Astrocyte of the cerebellum (primary cell): Measurements from ENCODE around the gene IGSF8.
A peak's percentile ranks its signal among the peaks of the same experiment; 100 is the strongest.

ENCODE experiments used
- DNase-seq: peaks from one replicate; pipeline ENCODE4 v3.0.0-alpha.2; 2011; ENCODE audit warnings: low read depth
- H3K4me3 ChIP-seq: 2 replicates; pipeline ENCODE4 v1.5.1; 2011; ENCODE audit warnings: mild to moderate bottlenecking, low read depth, low read length, moderate library complexity
- in situ Hi-C: cut with HindIII; loops from 2 replicates; pipeline ENCODE4 v1.10.0; 2017; ENCODE audit warnings: low sequenced_read_pairs
- TF ChIP-seq, protein P1 (sequence below): IDR thresholded peaks from 2 replicates; pipeline ENCODE4 v1.5.1; 2012; ENCODE audit warnings: low read length, low read depth, moderate library complexity, mild to moderate bottlenecking; ENCODE audit errors: missing control alignments

The IGSF8 gene

DNA sequence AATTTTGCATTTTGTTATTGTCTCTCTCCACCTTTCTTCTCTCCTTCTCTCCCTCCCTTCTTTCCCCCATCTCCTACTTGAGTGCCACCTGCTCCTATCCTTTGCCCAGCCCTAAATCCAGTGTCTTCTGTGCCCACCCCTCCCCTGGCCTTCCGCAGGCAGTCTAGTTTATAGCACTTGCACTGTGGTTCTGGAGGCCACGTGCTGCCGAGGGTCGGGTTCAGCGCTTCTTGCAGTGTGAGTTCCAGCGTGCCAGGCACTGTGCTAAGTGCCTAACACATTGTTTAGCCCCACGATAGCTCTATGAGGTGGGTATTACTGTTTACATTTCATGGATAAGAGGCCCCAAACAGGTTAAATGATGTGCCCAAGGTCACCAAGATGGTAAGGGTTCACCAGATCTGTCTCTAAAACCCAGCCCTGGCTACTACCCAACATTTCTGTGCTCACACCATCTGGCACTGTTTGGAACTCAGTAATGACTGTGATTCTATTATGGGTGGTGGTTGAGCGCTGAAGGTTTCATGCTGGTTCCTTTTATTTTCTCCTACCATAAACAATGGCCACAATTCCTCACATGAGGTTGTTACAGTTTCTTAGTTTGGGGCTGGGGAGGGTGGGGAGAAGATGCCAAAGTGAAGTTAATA lies 38.9 kb upstream of the IGSF8 start:
- peak; percentile 33 for DNase-seq
- in situ Hi-C loops, result no loop called here
- TF ChIP-seq, protein P1, sequence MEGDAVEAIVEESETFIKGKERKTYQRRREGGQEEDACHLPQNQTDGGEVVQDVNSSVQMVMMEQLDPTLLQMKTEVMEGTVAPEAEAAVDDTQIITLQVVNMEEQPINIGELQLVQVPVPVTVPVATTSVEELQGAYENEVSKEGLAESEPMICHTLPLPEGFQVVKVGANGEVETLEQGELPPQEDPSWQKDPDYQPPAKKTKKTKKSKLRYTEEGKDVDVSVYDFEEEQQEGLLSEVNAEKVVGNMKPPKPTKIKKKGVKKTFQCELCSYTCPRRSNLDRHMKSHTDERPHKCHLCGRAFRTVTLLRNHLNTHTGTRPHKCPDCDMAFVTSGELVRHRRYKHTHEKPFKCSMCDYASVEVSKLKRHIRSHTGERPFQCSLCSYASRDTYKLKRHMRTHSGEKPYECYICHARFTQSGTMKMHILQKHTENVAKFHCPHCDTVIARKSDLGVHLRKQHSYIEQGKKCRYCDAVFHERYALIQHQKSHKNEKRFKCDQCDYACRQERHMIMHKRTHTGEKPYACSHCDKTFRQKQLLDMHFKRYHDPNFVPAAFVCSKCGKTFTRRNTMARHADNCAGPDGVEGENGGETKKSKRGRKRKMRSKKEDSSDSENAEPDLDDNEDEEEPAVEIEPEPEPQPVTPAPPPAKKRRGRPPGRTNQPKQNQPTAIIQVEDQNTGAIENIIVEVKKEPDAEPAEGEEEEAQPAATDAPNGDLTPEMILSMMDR, result no peak
- H3K4me3 ChIP-seq, result no peak overlapping the region

- no peak for DNase-seq
- TF ChIP-seq, protein P1, result no peak
- no peak overlapping the region for H3K4me3 ChIP-seq
- in situ Hi-C loops, result no loop called here
Measured at GRCh38 chr1:160136926-160137200, 38.4 kb upstream of the IGSF8 start.

DNA sequence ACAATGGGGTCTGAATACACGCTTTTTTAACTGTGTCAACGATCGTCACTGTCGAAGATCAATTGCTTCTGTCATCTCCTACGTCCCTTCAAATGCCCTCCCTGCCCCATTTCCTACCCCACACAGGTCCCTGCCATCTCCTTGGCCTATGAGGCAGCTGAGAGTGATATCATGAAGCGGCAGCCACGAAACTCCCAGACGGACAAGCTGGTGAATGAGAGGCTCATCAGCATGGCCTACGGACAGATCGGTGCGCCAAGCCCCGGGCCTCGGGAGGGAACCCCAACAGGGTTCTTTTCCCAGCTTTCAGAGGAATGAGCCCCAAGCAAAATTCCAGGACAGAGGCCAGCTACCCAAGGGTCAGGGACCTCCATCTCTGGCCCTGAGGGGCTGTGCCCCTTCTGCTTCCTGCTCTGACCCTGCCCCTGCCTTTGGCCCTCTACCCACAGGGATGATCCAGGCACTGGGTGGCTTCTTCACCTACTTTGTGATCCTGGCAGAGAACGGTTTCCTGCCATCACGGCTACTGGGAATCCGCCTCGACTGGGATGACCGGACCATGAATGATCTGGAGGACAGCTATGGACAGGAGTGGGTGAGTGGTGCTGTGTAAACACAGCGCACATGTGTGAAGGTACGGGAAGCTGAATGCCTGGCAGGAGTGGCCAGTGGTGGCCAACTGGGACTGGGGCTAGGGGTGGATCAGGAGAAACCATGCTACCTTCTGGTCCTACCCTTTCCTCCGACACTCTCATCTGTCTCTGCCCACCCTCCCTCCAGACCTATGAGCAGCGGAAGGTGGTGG lies 37.9 kb upstream of the IGSF8 start:
- DNase-seq, result no peak
- TF ChIP-seq, protein P1, result no peak
- in situ Hi-C loops, result no loop called here
- H3K4me3 ChIP-seq, result no peak overlapping the region

DNA sequence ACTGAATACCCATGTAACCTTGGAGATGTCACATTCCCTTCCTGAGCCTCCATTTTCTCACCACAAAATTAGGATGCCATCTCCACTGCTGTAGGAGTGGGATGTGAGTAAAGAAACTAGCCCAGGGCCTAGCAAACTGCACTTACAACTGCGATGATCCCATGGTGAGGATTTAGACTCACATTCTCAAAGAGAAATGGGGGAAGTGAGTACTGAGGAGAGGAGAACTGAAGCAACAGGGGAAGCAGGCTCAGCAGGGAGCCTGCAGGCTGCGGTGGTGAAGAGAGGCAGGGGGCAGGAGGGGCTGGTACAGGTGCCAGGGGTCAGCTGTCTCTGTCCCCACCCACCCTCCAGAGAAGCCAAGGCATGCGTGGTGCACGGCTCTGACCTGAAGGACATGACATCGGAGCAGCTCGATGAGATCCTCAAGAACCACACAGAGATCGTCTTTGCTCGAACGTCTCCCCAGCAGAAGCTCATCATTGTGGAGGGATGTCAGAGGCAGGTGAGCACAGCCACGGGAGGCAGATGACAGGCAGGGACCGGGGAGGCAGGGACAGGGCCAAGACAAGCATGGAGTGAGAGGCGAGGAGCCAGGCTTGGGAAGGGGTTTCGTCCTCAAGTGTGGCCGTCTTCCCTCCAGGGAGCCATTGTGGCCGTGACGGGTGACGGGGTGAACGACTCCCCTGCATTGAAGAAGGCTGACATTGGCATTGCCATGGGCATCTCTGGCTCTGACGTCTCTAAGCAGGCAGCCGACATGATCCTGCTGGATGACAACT lies 36.6 kb upstream of the IGSF8 start:
- TF ChIP-seq, protein P1, result no peak
- in situ Hi-C loops, result no loop called here
- H3K4me3 ChIP-seq, result no peak overlapping the region
- DNase-seq, result no peak

DNA sequence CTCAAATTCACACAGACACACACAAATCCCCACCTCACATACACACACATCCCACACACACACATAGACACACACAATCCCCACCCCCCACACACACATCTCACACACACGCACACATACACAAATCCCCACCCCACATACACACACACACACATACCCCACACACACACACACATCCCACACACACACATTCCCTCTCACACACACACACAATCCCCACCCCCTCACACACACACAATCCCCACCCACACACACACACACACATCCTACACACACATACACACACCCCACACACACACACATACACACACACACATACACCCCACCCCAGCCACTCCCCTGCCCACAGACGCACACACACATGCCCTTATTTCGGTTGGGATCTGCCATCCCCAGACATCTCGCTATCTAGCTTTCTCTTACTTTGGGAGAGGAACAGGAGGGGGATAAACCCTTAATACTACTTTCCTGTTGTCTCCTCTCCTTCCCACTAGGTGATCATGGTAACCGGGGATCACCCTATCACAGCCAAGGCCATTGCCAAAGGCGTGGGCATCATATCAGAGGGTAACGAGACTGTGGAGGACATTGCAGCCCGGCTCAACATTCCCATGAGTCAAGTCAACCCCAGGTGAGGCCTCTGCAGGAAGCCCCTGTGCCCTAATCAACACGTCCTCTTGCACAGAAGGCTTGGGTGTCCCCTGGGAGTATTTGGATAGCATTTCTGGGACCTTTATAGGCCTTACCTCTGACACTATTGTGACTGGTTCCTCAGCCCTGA lies 35.8 kb upstream of the IGSF8 start:
- TF ChIP-seq, protein P1, result no peak
- in situ Hi-C loops, result no loop called here

More for the DNA sequence above, 35.8 kb upstream of the IGSF8 start:
- DNase-seq, result no peak
- H3K4me3 ChIP-seq, result no peak overlapping the region
